Peyer's patch (tissue), 4 donors: Measurements from ENCODE around the gene PDE2A.

Source experiments
- POLR2A ChIP-seq, 2 donors: fragments of 450-650 bp; IDR thresholded peaks; one replicate each; pipeline ENCODE4 v1.5.1; 2017; ENCODE audit warnings: antibody characterized with exemption in 2 of 2, mild to moderate bottlenecking in 2 of 2, moderate library complexity in 2 of 2
- TF ChIP-seq, protein P1 (sequence below), 6 experiments: fragments of 450-650 bp in 4 of 6; fragments of 200-600 bp in 2 of 6; sonication (generic) in 1 of 6; IDR thresholded peaks; one replicate each; pipeline ENCODE4 v1.5.1; 2017 to 2019; ENCODE audit warnings: antibody characterized with exemption in 6 of 6, mild to moderate bottlenecking in 3 of 6, moderate library complexity in 1 of 6

DNA sequence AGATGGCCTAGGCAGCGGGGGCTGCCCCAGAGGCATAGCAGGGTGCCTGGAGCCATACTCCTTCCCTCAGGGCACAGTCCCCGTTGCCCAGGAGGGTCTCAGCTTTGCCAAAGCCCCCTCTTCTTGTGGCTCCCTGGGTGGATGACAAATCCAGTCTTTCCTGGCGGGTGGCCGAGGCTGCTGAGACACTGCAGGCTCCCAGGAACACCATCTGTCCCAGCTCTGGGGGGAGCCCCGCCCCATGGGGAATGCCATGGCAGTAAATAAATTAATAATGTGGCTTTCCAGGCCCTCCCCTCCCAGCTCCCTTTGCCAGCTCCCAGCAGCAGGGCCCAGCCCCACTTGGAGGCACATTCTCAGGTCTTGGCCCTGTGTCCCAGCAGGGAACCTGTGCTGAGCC is 45.0 kb downstream of the PDE2A start:
- TF ChIP-seq, protein P1, sequence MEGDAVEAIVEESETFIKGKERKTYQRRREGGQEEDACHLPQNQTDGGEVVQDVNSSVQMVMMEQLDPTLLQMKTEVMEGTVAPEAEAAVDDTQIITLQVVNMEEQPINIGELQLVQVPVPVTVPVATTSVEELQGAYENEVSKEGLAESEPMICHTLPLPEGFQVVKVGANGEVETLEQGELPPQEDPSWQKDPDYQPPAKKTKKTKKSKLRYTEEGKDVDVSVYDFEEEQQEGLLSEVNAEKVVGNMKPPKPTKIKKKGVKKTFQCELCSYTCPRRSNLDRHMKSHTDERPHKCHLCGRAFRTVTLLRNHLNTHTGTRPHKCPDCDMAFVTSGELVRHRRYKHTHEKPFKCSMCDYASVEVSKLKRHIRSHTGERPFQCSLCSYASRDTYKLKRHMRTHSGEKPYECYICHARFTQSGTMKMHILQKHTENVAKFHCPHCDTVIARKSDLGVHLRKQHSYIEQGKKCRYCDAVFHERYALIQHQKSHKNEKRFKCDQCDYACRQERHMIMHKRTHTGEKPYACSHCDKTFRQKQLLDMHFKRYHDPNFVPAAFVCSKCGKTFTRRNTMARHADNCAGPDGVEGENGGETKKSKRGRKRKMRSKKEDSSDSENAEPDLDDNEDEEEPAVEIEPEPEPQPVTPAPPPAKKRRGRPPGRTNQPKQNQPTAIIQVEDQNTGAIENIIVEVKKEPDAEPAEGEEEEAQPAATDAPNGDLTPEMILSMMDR (IDR thresholded peaks at IDR 0.05), result no peak
- TF ChIP-seq POLR2A (IDR thresholded peaks at IDR 0.05), result no peak
